ENCODE results near the gene PCDHGC3.

The PCDHGC3 gene

DNA sequence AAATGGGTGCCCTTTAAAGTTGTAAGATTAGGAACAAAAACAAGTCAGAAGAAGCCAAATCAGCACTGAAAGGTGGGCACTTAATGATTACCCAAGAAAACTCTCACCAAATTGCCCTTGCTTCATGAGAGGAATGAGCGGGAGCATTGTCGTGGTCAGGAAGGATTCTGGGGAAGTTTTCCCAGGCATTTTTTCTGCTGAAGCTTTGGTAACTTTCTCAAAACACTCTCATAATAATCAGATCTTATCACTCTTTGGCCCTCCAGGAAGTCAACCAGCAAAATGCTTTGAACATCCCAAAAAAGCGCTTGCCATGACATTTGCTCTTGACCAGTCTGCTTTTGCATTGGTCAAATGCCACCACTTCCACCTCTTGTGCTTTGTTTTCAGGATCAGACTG lies 10.4 kb upstream of the PCDHGC3 start:
- Histone ChIP-seq H3K4me2 (ENCODE audit: low read length) (no peak overlapping the region), H3K36me3 (ENCODE audit: control insufficient read depth, insufficient read depth, low read length) (no peaks in the 10 kb centered on the region), H2AFZ (no peak overlapping the region), H3K79me2 (peaks cover 13% of the 10 kb centered on the region), H3K27me3 (ENCODE audit: control insufficient read depth, insufficient read depth, low read length) (no peaks in the 10 kb centered on the region), H3K9me3 (ENCODE audit: control insufficient read depth, low read length) (no peaks in the 10 kb centered on the region), H3K4me3 (ENCODE audit: low read depth, low read length) (no peak overlapping the region), H3K4me1 (no peaks in the 10 kb centered on the region), H3K9ac (no peak overlapping the region), H3K27ac (no peak overlapping the region)
- TF ChIP-seq, protein P1, sequence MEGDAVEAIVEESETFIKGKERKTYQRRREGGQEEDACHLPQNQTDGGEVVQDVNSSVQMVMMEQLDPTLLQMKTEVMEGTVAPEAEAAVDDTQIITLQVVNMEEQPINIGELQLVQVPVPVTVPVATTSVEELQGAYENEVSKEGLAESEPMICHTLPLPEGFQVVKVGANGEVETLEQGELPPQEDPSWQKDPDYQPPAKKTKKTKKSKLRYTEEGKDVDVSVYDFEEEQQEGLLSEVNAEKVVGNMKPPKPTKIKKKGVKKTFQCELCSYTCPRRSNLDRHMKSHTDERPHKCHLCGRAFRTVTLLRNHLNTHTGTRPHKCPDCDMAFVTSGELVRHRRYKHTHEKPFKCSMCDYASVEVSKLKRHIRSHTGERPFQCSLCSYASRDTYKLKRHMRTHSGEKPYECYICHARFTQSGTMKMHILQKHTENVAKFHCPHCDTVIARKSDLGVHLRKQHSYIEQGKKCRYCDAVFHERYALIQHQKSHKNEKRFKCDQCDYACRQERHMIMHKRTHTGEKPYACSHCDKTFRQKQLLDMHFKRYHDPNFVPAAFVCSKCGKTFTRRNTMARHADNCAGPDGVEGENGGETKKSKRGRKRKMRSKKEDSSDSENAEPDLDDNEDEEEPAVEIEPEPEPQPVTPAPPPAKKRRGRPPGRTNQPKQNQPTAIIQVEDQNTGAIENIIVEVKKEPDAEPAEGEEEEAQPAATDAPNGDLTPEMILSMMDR (IDR thresholded peaks at IDR 0.05) = no peak

DNA sequence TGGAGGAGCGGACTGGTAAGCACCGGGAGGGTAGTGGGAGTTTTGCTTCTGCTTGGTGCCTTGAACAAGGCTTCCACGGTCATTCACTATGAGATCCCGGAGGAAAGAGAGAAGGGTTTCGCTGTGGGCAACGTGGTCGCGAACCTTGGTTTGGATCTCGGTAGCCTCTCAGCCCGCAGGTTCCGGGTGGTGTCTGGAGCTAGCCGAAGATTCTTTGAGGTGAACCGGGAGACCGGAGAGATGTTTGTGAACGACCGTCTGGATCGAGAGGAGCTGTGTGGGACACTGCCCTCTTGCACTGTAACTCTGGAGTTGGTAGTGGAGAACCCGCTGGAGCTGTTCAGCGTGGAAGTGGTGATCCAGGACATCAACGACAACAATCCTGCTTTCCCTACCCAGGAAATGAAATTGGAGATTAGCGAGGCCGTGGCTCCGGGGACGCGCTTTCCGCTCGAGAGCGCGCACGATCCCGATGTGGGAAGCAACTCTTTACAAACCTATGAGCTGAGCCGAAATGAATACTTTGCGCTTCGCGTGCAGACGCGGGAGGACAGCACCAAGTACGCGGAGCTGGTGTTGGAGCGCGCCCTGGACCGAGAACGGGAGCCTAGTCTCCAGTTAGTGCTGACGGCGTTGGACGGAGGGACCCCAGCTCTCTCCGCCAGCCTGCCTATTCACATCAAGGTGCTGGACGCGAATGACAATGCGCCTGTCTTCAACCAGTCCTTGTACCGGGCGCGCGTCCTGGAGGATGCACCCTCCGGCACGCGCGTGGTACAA lies 556 bp downstream of the PCDHGC3 start:
- Histone ChIP-seq H3K9ac (peak overlapping the region; percentile 61), H3K79me2 (peaks cover 39% of the 10 kb centered on the region), H3K4me1 (peaks cover 28% of the 10 kb centered on the region), H3K4me2 (ENCODE audit: low read length) (peak overlapping the region; percentile 91), H3K4me3 (ENCODE audit: low read depth, low read length) (peak overlapping the region; percentile 59), H3K27me3 (ENCODE audit: control insufficient read depth, insufficient read depth, low read length) (no peaks in the 10 kb centered on the region), H3K27ac (peak overlapping the region; percentile 92), H3K36me3 (ENCODE audit: control insufficient read depth, insufficient read depth, low read length) (no peaks in the 10 kb centered on the region), H2AFZ (peak overlapping the region; percentile 92), H3K9me3 (ENCODE audit: control insufficient read depth, low read length) (no peaks in the 10 kb centered on the region)
- TF ChIP-seq, protein P1 (IDR thresholded peaks at IDR 0.05) = no peak

DNA sequence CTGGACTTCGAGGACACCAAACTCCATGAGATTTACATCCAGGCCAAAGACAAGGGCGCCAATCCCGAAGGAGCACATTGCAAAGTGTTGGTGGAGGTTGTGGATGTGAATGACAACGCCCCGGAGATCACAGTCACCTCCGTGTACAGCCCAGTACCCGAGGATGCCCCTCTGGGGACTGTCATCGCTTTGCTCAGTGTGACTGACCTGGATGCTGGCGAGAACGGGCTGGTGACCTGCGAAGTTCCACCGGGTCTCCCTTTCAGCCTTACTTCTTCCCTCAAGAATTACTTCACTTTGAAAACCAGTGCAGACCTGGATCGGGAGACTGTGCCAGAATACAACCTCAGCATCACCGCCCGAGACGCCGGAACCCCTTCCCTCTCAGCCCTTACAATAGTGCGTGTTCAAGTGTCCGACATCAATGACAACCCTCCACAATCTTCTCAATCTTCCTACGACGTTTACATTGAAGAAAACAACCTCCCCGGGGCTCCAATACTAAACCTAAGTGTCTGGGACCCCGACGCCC lies 1.3 kb downstream of the PCDHGC3 start:
- Histone ChIP-seq H3K79me2 (peaks cover 46% of the 10 kb centered on the region), H3K4me1 (peaks cover 28% of the 10 kb centered on the region), H3K9me3 (ENCODE audit: control insufficient read depth, low read length) (no peaks in the 10 kb centered on the region), H3K4me3 (ENCODE audit: low read depth, low read length) (peak overlapping the region; percentile 59), H3K36me3 (ENCODE audit: control insufficient read depth, insufficient read depth, low read length) (no peaks in the 10 kb centered on the region), H3K27ac (peak overlapping the region; percentile 92), H2AFZ (no peak overlapping the region), H3K4me2 (ENCODE audit: low read length) (peak overlapping the region; percentile 91), H3K27me3 (ENCODE audit: control insufficient read depth, insufficient read depth, low read length) (no peaks in the 10 kb centered on the region), H3K9ac (no peak overlapping the region)
- TF ChIP-seq, protein P1 (IDR thresholded peaks at IDR 0.05) = no peak

DNA sequence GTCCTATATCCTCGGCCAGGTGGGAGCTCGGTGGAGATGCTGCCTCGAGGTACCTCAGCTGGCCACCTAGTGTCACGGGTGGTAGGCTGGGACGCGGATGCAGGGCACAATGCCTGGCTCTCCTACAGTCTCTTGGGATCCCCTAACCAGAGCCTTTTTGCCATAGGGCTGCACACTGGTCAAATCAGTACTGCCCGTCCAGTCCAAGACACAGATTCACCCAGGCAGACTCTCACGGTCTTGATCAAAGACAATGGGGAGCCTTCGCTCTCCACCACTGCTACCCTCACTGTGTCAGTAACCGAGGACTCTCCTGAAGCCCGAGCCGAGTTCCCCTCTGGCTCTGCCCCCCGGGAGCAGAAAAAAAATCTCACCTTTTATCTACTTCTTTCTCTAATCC lies 2.0 kb downstream of the PCDHGC3 start:
- Histone ChIP-seq H3K9ac (no peak overlapping the region), H3K4me3 (ENCODE audit: low read depth, low read length) (no peak overlapping the region), H2AFZ (no peak overlapping the region), H3K79me2 (peaks cover 49% of the 10 kb centered on the region), H3K27ac (no peak overlapping the region), H3K9me3 (ENCODE audit: control insufficient read depth, low read length) (no peaks in the 10 kb centered on the region), H3K4me2 (ENCODE audit: low read length) (peak overlapping the region; percentile 18), H3K4me1 (peaks cover 28% of the 10 kb centered on the region), H3K36me3 (ENCODE audit: control insufficient read depth, insufficient read depth, low read length) (no peaks in the 10 kb centered on the region), H3K27me3 (ENCODE audit: control insufficient read depth, insufficient read depth, low read length) (no peaks in the 10 kb centered on the region)
- TF ChIP-seq, protein P1 (IDR thresholded peaks at IDR 0.05) = no peak
